WTC11 (cell line): ENCODE results near the gene EEA1. TPM values are rescaled to one million over a fixed set of nuclear protein-coding genes. Genes with fewer than 3 reads are reported as not detected.

ENCODE experiments used
- ATAC-seq: fragments of 200-7000 bp; cut with Tn5 transposase; 2 replicates; pipeline ENCODE4 v1.10.0; 2021; ENCODE audit warnings: mild to moderate bottlenecking, moderate library complexity
- CTCF ChIA-PET: fragments of 300-600 bp; sonication (Branson Sonifier 250); formaldehyde crosslinking; loops from one replicate; lab custom pipeline; 2021; ENCODE audit warnings: antibody characterized with exemption; lab: Charles Lee
- POLR2A ChIA-PET: fragments of 350-600 bp; sonication (Branson Sonifier 250); formaldehyde crosslinking; loops from one replicate; lab custom pipeline; 2021; ENCODE audit warnings: antibody characterized with exemption; lab: Charles Lee
- DNase-seq: peaks from one replicate; pipeline ENCODE4 v3.0.0; 2021; ENCODE audit warnings: low spot score
- H3K27ac Mint-ChIP-seq: 2 replicates; pipeline ENCODE4 v1.8.0; 2021; ENCODE audit warnings: mixed read lengths
- H3K27me3 Mint-ChIP-seq: 2 replicates; pipeline ENCODE4 v1.8.0; 2021; ENCODE audit warnings: low read depth, mild to moderate bottlenecking, moderate library complexity, mixed read lengths
- H3K36me3 Mint-ChIP-seq: 2 replicates; pipeline ENCODE4 v1.8.0; 2021; ENCODE audit warnings: mixed read lengths
- H3K4me1 Mint-ChIP-seq: 2 replicates; pipeline ENCODE4 v1.8.0; 2022; ENCODE audit warnings: mixed read lengths
- H3K4me3 Mint-ChIP-seq: 2 replicates; pipeline ENCODE4 v1.8.0; 2021; ENCODE audit warnings: mild to moderate bottlenecking, moderate library complexity, mixed read lengths
- H3K9me3 Mint-ChIP-seq: 2 replicates; pipeline ENCODE4 v1.8.0; 2021; ENCODE audit warnings: mixed read lengths
- ETV6 ChIP-seq: sonication (generic); formaldehyde crosslinking; IDR thresholded peaks from 2 replicates; pipeline ENCODE4 v1.8.1; 2022; ENCODE audit warnings: mild to moderate bottlenecking, missing genetic modification reagents
- FOXK1 ChIP-seq: sonication (generic); formaldehyde crosslinking; IDR thresholded peaks from 2 replicates; pipeline ENCODE4 v1.8.0; 2022; ENCODE audit warnings: mild to moderate bottlenecking, moderate library complexity, missing genetic modification reagents
- GTF2I ChIP-seq: fragments of 250-450 bp; sonication (Bioruptor Pico); conservative IDR thresholded peaks from 2 replicates; pipeline ENCODE4 v1.4.0; 2021; ENCODE audit warnings: mild to moderate bottlenecking
- HMGA2 ChIP-seq: fragments of 250-450 bp; sonication (Bioruptor Pico); IDR thresholded peaks from 2 replicates; pipeline ENCODE4 v1.4.0; 2021; ENCODE audit warnings: mild to moderate bottlenecking, moderate library complexity
- JUN ChIP-seq: sonication (generic); formaldehyde crosslinking; IDR thresholded peaks from 2 replicates; pipeline ENCODE4 v1.8.0; 2023; ENCODE audit warnings: mild to moderate bottlenecking, missing genetic modification reagents
- NR3C1 ChIP-seq: sonication (generic); formaldehyde crosslinking; conservative IDR thresholded peaks from 2 replicates; pipeline ENCODE4 v1.8.1; 2023; ENCODE audit warnings: low read depth, mild to moderate bottlenecking, missing genetic modification reagents
- TEAD1 ChIP-seq: sonication (generic); formaldehyde crosslinking; IDR thresholded peaks from 2 replicates; pipeline ENCODE4 v1.8.0; 2022; ENCODE audit warnings: mild to moderate bottlenecking, missing genetic modification reagents
- TEAD4 ChIP-seq: sonication (generic); formaldehyde crosslinking; IDR thresholded peaks from 2 replicates; pipeline ENCODE4 v1.8.0; 2022; ENCODE audit warnings: mild to moderate bottlenecking, missing genetic modification reagents
- TP53 ChIP-seq: sonication (generic); formaldehyde crosslinking; IDR thresholded peaks from 2 replicates; pipeline ENCODE4 v1.8.1; 2023; ENCODE audit warnings: mild to moderate bottlenecking, missing genetic modification reagents
- ZNF121 ChIP-seq: sonication (generic); formaldehyde crosslinking; IDR thresholded peaks from 2 replicates; pipeline ENCODE4 v1.8.0; 2023; ENCODE audit warnings: missing genetic modification reagents
- total RNA-seq: library from RNA; stranded (reverse); gene quantifications from 3 replicates; pipeline ENCODE4 v1.2.3, GENCODE V29; 2021
- TF ChIP-seq, protein P1 (sequence below): sonication (generic); formaldehyde crosslinking; IDR thresholded peaks from 2 replicates; pipeline ENCODE4 v1.8.0; 2022; ENCODE audit warnings: missing genetic modification reagents
- TF ChIP-seq, protein P2 (sequence below): sonication (generic); formaldehyde crosslinking; IDR thresholded peaks from 2 replicates; pipeline ENCODE4 v1.8.1; 2023; ENCODE audit warnings: mild to moderate bottlenecking, moderate library complexity, missing genetic modification reagents
- TF ChIP-seq, protein P3 (sequence below): sonication (generic); formaldehyde crosslinking; IDR thresholded peaks from 2 replicates; pipeline ENCODE4 v1.8.1; 2022; ENCODE audit warnings: mild to moderate bottlenecking, missing genetic modification reagents, moderate library complexity, borderline replicate concordance
- TF ChIP-seq, protein P4 (sequence below): fragments of 200-600 bp; IDR thresholded peaks from 2 replicates; pipeline ENCODE4 v1.8.0; 2022; ENCODE audit warnings: antibody characterized with exemption
- TF ChIP-seq, protein P5 (sequence below): fragments of 250-450 bp; sonication (Bioruptor Pico); IDR thresholded peaks from 2 replicates; pipeline ENCODE4 v1.9.0; 2021; ENCODE audit warnings: mild to moderate bottlenecking
- TF ChIP-seq, protein P6 (sequence below): sonication (generic); formaldehyde crosslinking; IDR thresholded peaks from 2 replicates; pipeline ENCODE4 v1.8.1; 2023; ENCODE audit warnings: mild to moderate bottlenecking, missing genetic modification reagents, moderate library complexity

The EEA1 gene
- total RNA-seq, 1 experiment from 2014 or later, result 20.3 TPM

DNA sequence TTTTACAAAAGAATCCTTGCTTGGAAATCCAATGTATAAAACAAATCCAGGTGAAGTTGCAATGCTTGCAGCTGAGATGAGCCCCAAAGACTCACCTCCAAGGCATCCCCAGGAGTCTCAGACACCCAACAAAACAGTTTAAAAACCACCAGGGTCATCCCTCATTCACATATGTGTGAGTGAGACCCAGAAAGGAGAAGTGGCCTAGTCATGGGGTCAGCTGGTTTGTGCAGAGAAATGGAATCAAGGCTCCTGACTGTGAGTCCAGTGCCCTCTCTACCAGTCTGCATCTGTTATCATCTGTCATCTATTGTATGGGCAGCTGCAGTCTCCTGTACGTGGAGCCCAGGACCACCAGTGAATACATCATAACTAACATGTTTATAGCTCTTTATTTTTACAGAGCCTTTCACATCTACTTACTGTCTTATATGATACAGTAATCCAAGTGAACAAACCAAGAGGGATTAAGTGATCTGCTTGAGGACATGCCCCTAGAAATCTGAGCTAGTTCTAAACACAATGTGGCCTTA, 199.3 kb downstream of the EEA1 start:
- peaks cover 6% of the 10 kb centered on the region; the same call in 1 of the 2 replicates for H3K36me3 Mint-ChIP-seq
- H3K27ac Mint-ChIP-seq, result no peak overlapping the region
- no peak overlapping the region for H3K4me3 Mint-ChIP-seq
- no peaks in the 10 kb centered on the region for H3K27me3 Mint-ChIP-seq
- peaks cover 8% of the 10 kb centered on the region for H3K9me3 Mint-ChIP-seq
- DNase-seq (no peak), ATAC-seq (no peak)
- ChIA-PET POLR2A (no interaction called here), CTCF (interaction anchor here (1.0 kb wide), 1 partner anchor 12 kb away, joined by 4 read pairs; no protein-coding TSS in a partner anchor)
- H3K4me1 Mint-ChIP-seq, result no peaks in the 10 kb centered on the region
- TF ChIP-seq TEAD4 (CRISPR knock-in tag), result no peak
- TF ChIP-seq, protein P1, sequence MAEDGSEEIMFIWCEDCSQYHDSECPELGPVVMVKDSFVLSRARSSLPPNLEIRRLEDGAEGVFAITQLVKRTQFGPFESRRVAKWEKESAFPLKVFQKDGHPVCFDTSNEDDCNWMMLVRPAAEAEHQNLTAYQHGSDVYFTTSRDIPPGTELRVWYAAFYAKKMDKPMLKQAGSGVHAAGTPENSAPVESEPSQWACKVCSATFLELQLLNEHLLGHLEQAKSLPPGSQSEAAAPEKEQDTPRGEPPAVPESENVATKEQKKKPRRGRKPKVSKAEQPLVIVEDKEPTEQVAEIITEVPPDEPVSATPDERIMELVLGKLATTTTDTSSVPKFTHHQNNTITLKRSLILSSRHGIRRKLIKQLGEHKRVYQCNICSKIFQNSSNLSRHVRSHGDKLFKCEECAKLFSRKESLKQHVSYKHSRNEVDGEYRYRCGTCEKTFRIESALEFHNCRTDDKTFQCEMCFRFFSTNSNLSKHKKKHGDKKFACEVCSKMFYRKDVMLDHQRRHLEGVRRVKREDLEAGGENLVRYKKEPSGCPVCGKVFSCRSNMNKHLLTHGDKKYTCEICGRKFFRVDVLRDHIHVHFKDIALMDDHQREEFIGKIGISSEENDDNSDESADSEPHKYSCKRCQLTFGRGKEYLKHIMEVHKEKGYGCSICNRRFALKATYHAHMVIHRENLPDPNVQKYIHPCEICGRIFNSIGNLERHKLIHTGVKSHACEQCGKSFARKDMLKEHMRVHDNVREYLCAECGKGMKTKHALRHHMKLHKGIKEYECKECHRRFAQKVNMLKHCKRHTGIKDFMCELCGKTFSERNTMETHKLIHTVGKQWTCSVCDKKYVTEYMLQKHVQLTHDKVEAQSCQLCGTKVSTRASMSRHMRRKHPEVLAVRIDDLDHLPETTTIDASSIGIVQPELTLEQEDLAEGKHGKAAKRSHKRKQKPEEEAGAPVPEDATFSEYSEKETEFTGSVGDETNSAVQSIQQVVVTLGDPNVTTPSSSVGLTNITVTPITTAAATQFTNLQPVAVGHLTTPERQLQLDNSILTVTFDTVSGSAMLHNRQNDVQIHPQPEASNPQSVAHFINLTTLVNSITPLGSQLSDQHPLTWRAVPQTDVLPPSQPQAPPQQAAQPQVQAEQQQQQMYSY (CRISPR knock-in tag), result no peak
- TF ChIP-seq ETV6 (CRISPR knock-in tag), result no peak
- TF ChIP-seq FOXK1, result no peak
- TF ChIP-seq TP53 (CRISPR knock-in tag), result no peak
- TF ChIP-seq, protein P2, sequence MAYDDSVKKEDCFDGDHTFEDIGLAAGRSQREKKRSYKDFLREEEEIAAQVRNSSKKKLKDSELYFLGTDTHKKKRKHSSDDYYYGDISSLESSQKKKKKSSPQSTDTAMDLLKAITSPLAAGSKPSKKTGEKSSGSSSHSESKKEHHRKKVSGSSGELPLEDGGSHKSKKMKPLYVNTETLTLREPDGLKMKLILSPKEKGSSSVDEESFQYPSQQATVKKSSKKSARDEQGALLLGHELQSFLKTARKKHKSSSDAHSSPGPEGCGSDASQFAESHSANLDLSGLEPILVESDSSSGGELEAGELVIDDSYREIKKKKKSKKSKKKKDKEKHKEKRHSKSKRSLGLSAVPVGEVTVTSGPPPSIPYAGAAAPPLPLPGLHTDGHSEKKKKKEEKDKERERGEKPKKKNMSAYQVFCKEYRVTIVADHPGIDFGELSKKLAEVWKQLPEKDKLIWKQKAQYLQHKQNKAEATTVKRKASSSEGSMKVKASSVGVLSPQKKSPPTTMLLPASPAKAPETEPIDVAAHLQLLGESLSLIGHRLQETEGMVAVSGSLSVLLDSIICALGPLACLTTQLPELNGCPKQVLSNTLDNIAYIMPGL, result no peak
- no peak for TF ChIP-seq GTF2I (CRISPR knock-in tag)
- TF ChIP-seq NR3C1 (CRISPR knock-in tag), result no peak
- TF ChIP-seq, protein P3, sequence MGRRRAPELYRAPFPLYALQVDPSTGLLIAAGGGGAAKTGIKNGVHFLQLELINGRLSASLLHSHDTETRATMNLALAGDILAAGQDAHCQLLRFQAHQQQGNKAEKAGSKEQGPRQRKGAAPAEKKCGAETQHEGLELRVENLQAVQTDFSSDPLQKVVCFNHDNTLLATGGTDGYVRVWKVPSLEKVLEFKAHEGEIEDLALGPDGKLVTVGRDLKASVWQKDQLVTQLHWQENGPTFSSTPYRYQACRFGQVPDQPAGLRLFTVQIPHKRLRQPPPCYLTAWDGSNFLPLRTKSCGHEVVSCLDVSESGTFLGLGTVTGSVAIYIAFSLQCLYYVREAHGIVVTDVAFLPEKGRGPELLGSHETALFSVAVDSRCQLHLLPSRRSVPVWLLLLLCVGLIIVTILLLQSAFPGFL (CRISPR knock-in tag), result no peak
- TF ChIP-seq ZNF121 (CRISPR knock-in tag), result no peak
- no peak for TF ChIP-seq JUN (CRISPR knock-in tag)
- TF ChIP-seq, protein P4, sequence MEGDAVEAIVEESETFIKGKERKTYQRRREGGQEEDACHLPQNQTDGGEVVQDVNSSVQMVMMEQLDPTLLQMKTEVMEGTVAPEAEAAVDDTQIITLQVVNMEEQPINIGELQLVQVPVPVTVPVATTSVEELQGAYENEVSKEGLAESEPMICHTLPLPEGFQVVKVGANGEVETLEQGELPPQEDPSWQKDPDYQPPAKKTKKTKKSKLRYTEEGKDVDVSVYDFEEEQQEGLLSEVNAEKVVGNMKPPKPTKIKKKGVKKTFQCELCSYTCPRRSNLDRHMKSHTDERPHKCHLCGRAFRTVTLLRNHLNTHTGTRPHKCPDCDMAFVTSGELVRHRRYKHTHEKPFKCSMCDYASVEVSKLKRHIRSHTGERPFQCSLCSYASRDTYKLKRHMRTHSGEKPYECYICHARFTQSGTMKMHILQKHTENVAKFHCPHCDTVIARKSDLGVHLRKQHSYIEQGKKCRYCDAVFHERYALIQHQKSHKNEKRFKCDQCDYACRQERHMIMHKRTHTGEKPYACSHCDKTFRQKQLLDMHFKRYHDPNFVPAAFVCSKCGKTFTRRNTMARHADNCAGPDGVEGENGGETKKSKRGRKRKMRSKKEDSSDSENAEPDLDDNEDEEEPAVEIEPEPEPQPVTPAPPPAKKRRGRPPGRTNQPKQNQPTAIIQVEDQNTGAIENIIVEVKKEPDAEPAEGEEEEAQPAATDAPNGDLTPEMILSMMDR, result no peak
- TF ChIP-seq, protein P5, sequence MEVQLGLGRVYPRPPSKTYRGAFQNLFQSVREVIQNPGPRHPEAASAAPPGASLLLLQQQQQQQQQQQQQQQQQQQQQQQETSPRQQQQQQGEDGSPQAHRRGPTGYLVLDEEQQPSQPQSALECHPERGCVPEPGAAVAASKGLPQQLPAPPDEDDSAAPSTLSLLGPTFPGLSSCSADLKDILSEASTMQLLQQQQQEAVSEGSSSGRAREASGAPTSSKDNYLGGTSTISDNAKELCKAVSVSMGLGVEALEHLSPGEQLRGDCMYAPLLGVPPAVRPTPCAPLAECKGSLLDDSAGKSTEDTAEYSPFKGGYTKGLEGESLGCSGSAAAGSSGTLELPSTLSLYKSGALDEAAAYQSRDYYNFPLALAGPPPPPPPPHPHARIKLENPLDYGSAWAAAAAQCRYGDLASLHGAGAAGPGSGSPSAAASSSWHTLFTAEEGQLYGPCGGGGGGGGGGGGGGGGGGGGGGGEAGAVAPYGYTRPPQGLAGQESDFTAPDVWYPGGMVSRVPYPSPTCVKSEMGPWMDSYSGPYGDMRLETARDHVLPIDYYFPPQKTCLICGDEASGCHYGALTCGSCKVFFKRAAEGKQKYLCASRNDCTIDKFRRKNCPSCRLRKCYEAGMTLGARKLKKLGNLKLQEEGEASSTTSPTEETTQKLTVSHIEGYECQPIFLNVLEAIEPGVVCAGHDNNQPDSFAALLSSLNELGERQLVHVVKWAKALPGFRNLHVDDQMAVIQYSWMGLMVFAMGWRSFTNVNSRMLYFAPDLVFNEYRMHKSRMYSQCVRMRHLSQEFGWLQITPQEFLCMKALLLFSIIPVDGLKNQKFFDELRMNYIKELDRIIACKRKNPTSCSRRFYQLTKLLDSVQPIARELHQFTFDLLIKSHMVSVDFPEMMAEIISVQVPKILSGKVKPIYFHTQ, result no peak
- TF ChIP-seq TEAD1 (CRISPR knock-in tag), result no peak
- TF ChIP-seq HMGA2 (CRISPR knock-in tag), result no peak
- TF ChIP-seq, protein P6, sequence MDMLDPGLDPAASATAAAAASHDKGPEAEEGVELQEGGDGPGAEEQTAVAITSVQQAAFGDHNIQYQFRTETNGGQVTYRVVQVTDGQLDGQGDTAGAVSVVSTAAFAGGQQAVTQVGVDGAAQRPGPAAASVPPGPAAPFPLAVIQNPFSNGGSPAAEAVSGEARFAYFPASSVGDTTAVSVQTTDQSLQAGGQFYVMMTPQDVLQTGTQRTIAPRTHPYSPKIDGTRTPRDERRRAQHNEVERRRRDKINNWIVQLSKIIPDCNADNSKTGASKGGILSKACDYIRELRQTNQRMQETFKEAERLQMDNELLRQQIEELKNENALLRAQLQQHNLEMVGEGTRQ, result no peak
